Left lung (tissue), 10 donors: ENCODE results near the gene ADAMTS17. TPM values are rescaled to one million over a fixed set of nuclear protein-coding genes. Genes with fewer than 3 reads are reported as not detected.

Experiments used
- ATAC-seq: fragments of 200-7000 bp; cut with Tn5 transposase; one replicate; pipeline ENCODE4 v1.9.1; 2020; ENCODE audit warnings: moderate library complexity
- DNase-seq, 4 donors: peaks; one replicate each; pipeline ENCODE4 v3.0.0-alpha.2; 2013 to 2020
- H3K27ac ChIP-seq, 2 donors: fragments of 200-600 bp; sonication (generic) in 1 of 2; one replicate each; pipeline versions ENCODE4 v1.5.0 to v1.8.0; 2020 to 2021
- H3K27me3 ChIP-seq, 2 donors: fragments of 200-600 bp; sonication (generic) in 1 of 2; one replicate each; pipeline versions ENCODE4 v1.5.0 to v1.8.0; 2020 to 2021
- H3K36me3 ChIP-seq, 2 donors: fragments of 200-600 bp; sonication (generic) in 1 of 2; one replicate each; pipeline versions ENCODE4 v1.5.0 to v1.8.0; 2020 to 2021
- H3K4me1 ChIP-seq, 2 donors: fragments of 200-600 bp; one replicate each; pipeline ENCODE4 v1.8.0; 2021
- H3K4me3 ChIP-seq, 2 donors: fragments of 200-600 bp; sonication (generic) in 1 of 2; one replicate each; pipeline versions ENCODE4 v1.5.0 to v1.8.0; 2020 to 2021; ENCODE audit warnings: mild to moderate bottlenecking in 1 of 2
- H3K9me3 ChIP-seq, 2 donors: fragments of 200-600 bp; sonication (generic) in 1 of 2; one replicate each; pipeline versions ENCODE4 v1.5.0 to v1.8.0; 2020 to 2021
- CTCF ChIP-seq, 2 donors: fragments of 200-600 bp; sonication (generic) in 1 of 2; IDR thresholded peaks; one replicate each; pipeline versions ENCODE4 v1.5.0 to v1.8.0; 2021; ENCODE audit warnings: antibody characterized with exemption in 2 of 2
- intact Hi-C, 2 donors: fragments of 100-400 bp; cut with DNase I; formaldehyde crosslinking; loops; one replicate each; pipeline versions ENCODE4 v1.11.2 to v1.14.2; 2022
- polyA plus RNA-seq, 6 donors: library from polyadenylated mRNA; unstranded; fragments of 120-200 nt; gene quantifications; one replicate each; pipeline ENCODE4 v1.2.1, GENCODE V29; 2013; ENCODE audit not compliant: insufficient read length in 6 of 6
- total RNA-seq, 2 donors: library from RNA; stranded (reverse); fragmentation: NEBNext Ultra II Directional; extraction: Animal tissue kit (Norgen Biotek cat#: 25700); gene quantifications; one replicate each; pipeline ENCODE4 v1.2.1, GENCODE V29; 2021
- donor health status: DM: no; HTN: yes; CAD: no.
- donor health status: DM: no; HTN: no; CAD: no.

ADAMTS17 gene
- total and polyA plus RNA-seq, 8 donors: 2.0 to 3.9 (median 3.4) TPM

DNA sequence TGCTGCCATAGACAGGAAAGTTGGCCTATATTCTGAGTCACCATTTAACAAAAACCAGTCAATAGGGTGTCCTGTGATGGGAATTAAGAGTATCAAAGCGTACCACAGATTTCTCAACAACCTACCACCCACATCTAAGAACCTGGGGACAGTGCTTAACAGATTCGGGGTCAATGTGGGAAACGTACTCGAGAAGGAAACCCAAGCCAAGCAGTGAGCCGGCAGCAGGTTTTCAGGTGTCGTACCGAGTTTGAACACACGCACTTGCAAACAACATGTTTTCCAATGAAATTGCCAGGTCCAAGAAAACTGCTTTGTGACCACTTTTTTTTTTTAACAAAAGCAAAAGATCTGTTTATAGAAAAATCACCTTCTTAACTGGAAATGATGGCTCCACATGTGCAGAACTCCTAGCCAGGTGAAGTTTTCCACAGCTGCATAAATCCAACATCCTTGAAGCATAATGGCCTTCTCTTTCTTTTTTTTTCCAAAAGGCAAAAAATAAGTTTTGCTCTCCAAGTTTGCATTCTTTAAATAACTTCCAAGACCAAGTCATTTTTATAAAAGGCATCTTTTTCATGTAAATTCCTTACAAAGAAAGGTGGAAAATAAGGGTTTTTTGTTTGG lies 45.7 kb downstream of the ADAMTS17 start:
- ATAC-seq (no peak), DNase-seq (no peak)
- H3K9me3 ChIP-seq: peaks cover 0 to 22% of the 10 kb centered on the region in 2 donors
- no peaks in the 10 kb centered on the region for H3K36me3 ChIP-seq
- no peak overlapping the region for H3K27ac ChIP-seq
- H3K4me1 ChIP-seq: no peaks in the 10 kb centered on the region
- intact Hi-C loops: no loop called here
- no peak overlapping the region for H3K4me3 ChIP-seq
- TF ChIP-seq CTCF (IDR thresholded peaks at IDR 0.05): no peak
- no peaks in the 10 kb centered on the region for H3K27me3 ChIP-seq

- Histone ChIP-seq H3K4me1 (no peaks in the 10 kb centered on the region), H3K4me3 (no peak overlapping the region), H3K27me3 (no peaks in the 10 kb centered on the region), H3K9me3 (peaks cover 0 to 20% of the 10 kb centered on the region in 2 donors), H3K27ac (no peak overlapping the region), H3K36me3 (no peaks in the 10 kb centered on the region)
- no peak for TF ChIP-seq CTCF (IDR thresholded peaks at IDR 0.05)
- no peak for ATAC-seq
- intact Hi-C loops: no loop called here
- DNase-seq: no peak
These were observed 49.8 kb downstream of the ADAMTS17 start for GRCh38 chr15:100292010-100292409.

GRCh38 chr15:100291106-100291505 lies 50.7 kb downstream of the ADAMTS17 start:
- DNase-seq (no peak), ATAC-seq (no peak)
- intact Hi-C loops: no loop called here
- no peaks in the 10 kb centered on the region for H3K36me3 ChIP-seq
- no peaks in the 10 kb centered on the region for H3K4me1 ChIP-seq
- TF ChIP-seq CTCF (IDR thresholded peaks at IDR 0.05): no peak
- H3K9me3 ChIP-seq: peaks cover 0 to 25% of the 10 kb centered on the region in 2 donors
- no peak overlapping the region for H3K4me3 ChIP-seq
- H3K27ac ChIP-seq: no peak overlapping the region
- no peaks in the 10 kb centered on the region for H3K27me3 ChIP-seq

GRCh38 chr15:100285641-100286295 lies 56.0 kb downstream of the ADAMTS17 start:
- Histone ChIP-seq H3K4me1 (no peaks in the 10 kb centered on the region), H3K9me3 (peaks cover 0 to 15% of the 10 kb centered on the region in 2 donors), H3K36me3 (no peaks in the 10 kb centered on the region), H3K27ac (no peak overlapping the region), H3K4me3 (no peak overlapping the region), H3K27me3 (no peaks in the 10 kb centered on the region)
- no peak for TF ChIP-seq CTCF (IDR thresholded peaks at IDR 0.05)
- intact Hi-C loops: no loop called here
- ATAC-seq: no peak
- no peak for DNase-seq

DNA sequence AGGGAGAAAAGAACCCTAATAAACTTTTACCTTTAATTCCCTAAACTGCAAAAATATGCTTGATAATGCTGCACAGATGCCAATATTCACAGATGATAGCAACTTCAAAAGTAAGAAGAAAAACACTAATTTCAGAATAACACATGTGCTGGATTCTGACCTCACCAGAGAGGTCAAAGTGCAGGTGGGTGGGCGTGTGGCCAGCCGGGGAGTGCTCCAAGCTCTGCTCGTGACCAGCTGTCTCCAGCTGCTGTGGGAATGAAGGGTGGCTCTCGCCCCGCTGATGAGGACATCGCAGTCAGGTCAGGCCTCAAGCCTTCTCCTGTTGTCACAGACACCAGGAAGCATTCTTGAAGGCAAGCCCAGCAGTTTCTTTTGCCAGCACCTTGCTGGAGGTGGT lies 57.1 kb downstream of the ADAMTS17 start:
- Histone ChIP-seq H3K4me1 (no peaks in the 10 kb centered on the region), H3K27me3 (no peaks in the 10 kb centered on the region), H3K4me3 (no peak overlapping the region), H3K36me3 (no peaks in the 10 kb centered on the region), H3K27ac (no peak overlapping the region), H3K9me3 (peaks cover 0 to 15% of the 10 kb centered on the region in 2 donors)
- ATAC-seq: no peak
- intact Hi-C loops: no loop called here
- TF ChIP-seq CTCF (IDR thresholded peaks at IDR 0.05): no peak
- DNase-seq: peak in 2 of 4 donors; percentile 48 to 72
